SKM-1 (cell line): ENCODE results near the gene PLCXD3.

Experiments used
- DNase-seq: peaks from one replicate; lab custom pipeline; 2025; ENCODE audit not compliant: unreplicated experiment; lab: John Stamatoyannopoulos, UW

Gene PLCXD3

GRCh38 chr5:41415242-41415641, 95.2 kb downstream of the PLCXD3 start:
- DNase-seq = no peak

DNA sequence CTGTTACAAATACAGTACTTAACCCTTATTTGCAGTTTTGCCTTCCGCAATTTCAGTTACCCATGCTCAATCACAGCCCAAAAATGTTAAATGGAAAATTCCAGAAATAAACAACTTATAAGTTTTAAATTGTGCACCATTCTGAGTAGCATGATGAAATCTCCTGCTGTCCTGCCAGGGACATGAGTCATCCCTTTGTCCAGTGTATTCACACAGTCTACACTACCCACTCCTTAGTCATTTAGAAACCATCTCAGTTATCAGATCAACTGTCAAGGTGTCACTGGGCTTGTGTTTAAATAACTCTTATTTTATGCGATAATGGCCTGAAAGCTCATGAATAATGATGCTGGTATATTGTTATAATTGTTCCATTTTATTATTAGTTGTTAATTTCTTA, 95.8 kb downstream of the PLCXD3 start:
- no peak for DNase-seq

GRCh38 chr5:41413074-41413473, 97.3 kb downstream of the PLCXD3 start:
- no peak for DNase-seq

- no peak for DNase-seq
Measured at GRCh38 chr5:41412496-41412895, 97.9 kb downstream of the PLCXD3 start.

GRCh38 chr5:41410737-41411136, 99.7 kb downstream of the PLCXD3 start:
- peak; percentile 10 for DNase-seq

- no peak for DNase-seq
Measured at GRCh38 chr5:41410307-41410706, 100.1 kb downstream of the PLCXD3 start.

DNA sequence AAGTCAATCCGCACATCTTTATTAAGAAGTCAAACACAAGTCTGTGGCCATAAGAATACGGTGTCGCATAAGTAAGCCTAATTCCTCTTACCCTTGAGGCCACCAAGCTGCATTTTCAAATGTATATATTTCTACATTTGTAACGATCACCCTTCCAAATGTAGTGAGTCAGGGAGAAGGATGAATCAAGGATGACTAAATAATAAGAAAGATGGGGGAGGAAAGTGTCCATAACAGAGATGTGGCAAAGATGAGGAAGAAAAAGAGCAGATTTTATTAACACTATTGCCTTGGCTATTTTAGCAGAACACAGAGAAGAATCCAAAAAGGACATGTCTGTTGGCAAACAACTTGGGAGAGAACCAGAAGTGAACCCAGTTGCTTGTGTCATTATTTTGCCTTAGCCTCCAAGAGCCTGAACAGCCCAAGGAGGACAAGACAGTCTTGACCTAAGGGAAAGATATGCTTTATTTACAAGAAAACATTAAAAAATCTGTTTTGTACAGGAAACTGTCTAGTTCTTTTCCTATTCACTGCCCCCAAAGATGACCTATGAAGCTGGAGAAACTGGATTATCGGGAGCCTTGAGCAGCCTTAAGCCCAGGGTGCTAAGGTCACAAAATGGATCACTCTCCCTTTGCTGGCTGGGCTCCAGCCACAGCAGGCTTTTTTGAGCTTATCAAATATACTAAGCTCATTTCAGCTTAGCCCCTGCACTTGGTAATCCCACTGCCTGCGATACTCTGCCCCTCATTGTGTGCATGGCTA, 101.5 kb downstream of the PLCXD3 start:
- no peak for DNase-seq

DNA sequence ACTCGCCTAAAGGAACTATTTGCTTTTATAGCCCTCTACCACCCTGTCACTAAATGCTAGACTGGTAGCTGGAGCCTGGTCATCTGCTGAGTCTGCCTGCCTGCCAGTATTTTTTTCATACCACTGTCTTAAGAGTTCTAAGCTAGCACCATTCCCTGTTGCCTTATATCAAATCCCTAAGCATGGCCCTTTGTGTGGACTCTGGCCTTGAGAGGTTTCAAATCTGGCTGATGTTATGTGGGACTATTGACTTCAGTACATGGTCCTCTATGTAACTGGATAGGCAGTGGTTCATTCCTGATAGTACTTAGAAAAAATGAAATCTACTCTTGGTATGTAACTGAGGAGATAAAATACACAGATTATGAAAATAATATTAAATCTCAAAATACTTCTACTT, 103.5 kb downstream of the PLCXD3 start:
- DNase-seq = no peak

GRCh38 chr5:41406424-41406823, 104.0 kb downstream of the PLCXD3 start:
- DNase-seq = no peak

DNA sequence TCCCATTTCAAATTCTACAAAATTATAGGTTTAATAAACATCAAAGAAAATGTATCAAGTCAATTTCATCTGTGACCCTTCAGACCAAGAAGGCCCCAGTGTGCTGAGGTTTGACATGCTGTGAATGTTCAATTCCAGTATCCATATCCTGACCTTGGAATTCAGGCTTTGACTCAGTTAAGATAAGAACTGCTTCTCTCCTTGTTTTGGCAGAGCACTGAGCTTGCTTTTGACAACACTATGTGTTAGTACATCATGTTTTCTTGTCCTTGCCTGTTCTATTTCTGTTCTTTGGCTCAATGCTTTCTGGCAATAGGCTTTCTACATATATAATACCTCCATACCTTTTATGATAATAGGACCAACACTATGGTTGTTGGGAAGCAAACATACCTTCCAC, 105.6 kb downstream of the PLCXD3 start:
- DNase-seq = no peak

DNA sequence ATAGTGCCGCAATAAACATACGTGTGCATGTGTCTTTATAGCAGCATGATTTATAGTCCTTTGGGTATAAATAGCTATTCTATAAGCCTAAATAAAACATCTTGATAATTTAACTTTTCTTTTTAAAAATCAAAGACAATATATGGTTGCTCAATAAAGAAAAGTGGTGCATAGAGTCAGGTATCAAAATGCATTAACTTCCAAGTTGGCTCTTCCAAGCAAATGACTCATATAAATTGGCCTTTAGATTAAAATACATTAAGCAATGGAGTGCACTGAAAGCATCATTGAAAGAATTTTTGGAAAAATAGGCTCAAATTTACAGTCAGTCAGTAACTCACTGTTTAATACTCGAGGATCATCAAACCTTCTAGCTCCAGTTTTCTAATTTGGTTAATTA, 106.6 kb downstream of the PLCXD3 start:
- no peak for DNase-seq

DNA sequence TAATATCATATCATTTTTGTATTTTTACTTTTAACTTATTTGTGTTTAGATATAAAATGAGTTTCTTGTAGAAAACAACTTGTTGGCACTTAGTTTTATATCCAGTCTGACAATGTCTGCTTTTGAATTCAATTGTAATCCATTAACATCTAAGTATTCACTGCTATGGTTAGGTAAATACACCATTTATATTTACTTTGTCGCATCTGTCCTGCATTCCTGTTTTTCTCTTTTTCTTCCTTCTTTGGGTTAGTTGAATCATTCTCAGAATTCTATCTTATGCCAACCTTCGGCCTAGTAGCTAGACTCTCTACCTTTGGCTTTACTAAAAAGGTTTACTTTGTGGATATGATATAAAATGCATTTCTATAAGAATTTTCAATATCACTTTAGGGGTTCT, 107.6 kb downstream of the PLCXD3 start:
- DNase-seq = no peak

DNA sequence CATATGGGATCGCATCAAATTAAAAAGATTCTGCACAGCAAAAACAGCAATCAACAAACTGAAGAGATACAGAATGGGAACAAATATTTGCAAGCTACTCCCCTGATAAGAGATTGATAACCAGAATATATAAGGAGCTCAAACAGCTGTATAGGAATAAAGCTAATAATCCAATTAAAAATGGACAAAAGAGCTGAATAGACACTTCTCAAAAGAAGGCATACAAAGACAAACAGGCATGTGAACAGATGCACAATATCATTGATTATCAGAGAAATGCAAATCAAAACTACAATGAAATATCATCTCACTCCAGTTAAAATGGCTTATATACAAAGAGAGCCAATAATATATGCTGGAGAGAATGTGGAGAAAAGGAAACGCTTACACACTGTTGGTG, 110.6 kb downstream of the PLCXD3 start:
- no peak for DNase-seq

DNA sequence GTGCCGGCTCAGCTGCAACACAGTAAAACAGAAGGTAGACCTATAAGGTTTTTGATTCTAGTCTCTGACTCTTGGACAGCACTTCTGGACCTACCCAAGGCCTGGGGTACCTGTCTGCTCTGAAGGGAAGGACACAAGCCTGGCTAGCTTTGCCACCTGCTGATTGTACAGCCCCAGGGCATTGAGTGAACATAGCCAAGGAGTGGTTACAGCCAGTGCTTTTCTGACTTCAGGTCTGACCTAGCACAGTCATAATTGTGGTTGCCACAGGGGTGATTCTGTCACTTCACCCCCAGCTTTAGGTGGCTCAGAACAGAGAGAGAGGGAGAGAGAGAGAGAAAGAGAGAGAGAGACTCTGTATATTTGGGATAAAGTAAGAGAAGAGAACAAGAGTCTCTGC, 118.4 kb downstream of the PLCXD3 start:
- no peak for DNase-seq

GRCh38 chr5:41374631-41375030, 135.8 kb downstream of the PLCXD3 start:
- DNase-seq = no peak

- no peak for DNase-seq
Measured at GRCh38 chr5:41373230-41373629, 137.2 kb downstream of the PLCXD3 start.

DNA sequence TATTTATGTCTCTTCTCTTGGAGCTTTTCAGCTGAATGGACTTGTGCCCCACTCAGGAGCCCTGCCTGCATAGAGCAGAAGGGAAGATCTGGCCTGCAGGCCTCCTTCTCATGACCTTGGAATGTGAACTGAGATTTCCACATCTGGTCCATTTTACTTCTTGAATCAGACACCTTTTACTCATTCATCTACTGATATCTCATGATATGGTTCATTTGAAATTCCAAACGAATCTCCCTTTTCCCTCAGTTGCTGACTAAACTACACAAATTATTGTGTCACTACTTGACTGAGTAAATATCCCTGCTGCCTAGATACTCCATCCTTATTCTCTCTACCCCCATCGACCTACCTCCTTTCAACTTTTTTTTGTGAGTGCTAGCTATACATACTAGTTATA, 138.7 kb downstream of the PLCXD3 start:
- no peak for DNase-seq

DNA sequence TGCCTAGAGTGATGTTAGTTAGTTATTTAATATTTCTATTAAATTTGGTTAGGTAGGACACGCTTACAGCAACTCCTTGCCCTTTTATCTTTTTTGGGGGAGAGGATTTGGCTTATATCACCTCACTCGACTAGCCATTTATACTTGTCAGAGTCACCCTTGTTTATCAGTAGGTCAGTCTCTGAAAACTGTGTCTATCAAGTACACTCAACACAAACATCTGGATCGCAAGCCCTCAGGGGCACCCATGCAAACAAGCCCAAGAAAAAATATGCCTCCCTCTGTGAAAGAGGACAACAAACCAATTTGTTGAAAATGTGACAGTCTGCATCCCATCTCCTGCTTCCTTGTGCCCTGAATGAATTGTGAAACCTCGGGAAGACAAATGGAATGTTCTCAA, 139.9 kb downstream of the PLCXD3 start:
- no peak for DNase-seq

DNA sequence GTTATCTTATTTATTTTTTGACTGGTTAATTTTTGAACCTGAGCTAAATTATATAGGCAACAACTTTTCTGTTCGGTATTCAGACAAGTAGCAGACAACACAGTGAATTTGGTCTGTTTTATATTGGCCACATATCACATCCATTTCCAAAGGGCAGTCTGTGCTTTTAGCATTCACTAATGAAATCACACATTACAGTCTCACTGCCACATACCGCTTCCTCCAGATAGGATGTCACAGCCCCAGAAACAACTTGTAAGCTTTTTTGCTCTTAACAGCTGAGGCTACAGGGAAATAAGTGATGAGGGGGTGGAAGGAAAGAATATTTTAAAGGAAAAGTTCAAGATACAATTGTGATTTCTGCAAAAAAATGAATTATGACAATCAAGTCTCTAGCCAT, 140.6 kb downstream of the PLCXD3 start:
- no peak for DNase-seq

DNA sequence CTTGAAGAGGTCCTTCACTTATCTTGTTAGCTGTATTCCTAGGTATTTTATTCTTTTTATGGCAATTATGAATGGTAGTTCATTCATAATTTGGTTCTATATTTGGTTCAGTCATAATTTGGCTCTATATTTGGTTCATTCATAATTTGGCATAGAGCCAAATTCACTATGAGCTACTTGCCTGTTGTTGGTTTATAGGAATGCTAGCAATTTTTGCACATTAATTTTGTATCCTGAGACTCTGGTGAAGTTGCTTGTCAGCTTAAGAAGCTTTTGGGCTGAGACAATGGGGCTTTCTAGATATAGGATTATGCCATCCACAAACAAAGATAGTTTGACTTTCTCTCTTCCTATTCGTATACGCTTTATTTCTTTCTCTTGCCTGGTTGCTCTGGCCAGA, 142.2 kb downstream of the PLCXD3 start:
- DNase-seq = no peak

DNA sequence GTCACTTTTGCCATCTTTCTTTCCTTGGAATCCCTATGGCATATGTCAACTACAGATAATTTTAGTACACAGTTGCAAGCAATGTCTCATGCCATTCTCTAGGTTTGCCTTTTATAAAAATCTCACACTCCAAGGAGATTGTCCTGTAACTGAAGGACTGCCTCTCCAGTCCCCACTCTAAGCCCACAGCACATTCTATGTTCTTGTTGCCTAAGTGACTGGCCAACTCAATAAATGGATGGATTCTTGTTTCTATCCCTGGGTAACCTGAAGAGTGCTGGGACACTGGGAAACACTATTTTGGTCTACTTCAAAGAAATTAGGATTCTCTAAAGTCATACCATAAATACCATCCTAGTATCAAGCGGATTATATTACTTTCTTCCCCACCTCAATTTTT, 145.0 kb downstream of the PLCXD3 start:
- no peak for DNase-seq

DNA sequence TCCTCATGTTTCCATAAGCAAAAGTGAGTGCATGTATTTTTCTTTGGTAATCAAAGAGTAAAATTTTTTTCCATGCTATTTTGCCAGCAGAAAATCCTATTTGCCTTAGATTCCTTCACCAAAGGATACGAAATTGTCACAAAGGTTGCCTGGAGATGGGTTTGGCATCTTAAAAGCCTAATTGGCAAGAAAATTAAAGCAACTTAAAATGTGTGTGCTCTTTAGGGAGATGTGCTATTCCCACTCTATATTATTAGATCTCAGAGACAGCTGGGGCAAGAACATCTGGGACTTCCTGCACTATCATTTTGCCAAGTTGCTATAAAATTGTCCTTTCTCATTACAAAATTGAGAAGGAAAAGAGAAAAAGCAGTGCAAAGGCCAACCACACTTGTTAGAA, 146.1 kb downstream of the PLCXD3 start:
- DNase-seq = no peak

GRCh38 chr5:41363343-41363986, 146.9 kb downstream of the PLCXD3 start:
- DNase-seq = no peak
